DMS153 treated with DMSO at 0.1 percent for 48 hours (cell line): ENCODE measurements around the gene METTL18.

Experiments
- DNase-seq: peaks from one replicate; lab custom pipeline; 2025; ENCODE audit not compliant: unreplicated experiment; lab: John Stamatoyannopoulos, UW

The METTL18 gene

DNA sequence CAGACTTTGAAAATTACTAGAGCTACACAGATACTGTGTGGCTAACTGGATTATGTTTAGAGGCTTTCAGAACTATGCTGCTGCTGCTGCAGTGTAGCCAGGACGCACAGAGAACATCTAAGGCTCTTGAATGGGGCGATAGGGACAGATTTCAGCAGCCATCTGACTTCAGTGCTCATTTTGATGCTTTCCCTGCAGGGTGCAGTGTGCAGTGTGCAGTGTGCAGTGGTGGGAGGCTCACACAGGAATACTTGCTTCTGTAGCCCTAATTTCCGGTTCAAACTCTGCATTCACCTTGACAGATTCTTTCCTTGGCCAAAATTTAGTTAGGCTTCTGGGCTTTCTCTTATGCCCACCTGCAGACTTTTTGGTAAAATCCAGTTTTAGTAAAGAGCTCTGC, 7.7 kb downstream of the METTL18 start:
- DNase-seq: no peak

DNA sequence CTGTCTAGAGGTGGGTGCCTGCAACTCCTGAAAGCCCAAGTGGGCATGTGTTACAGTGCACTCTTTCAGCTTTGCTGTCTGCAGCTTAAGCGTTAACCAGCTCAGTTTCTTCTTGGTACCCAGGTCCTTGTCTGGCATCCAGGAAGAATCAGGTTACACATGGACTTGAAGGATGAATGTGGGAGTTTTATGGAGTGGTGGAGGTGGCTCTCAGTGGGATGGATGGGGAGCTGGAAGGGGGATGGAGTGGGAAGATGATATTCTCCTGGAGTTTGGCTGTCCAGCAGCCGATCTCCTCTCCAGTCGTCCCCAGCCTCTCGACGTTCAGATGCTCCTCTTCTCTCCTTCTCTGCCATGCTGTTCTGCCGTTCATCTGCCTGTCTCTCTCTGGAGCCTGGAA, 9.4 kb downstream of the METTL18 start:
- no peak for DNase-seq

DNA sequence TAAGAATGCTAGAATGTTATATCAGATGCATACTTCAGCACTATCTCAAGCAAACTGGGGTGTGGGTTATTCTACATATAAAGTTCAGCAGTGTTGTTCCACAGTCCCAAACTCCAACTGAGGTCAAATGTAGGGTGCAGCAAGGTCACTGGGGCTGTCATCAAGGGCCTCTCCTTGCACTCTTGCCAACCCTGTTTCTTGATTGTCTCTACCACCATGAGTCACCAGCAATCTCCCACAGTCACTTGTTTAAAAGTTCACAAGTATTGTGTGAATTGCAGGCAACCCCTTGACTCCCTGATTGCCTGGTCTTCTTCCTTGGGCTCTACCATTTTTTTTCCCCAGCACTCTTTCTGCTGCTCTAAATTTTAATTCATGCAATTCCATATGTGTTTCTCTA, 10.6 kb downstream of the METTL18 start:
- DNase-seq: no peak

DNA sequence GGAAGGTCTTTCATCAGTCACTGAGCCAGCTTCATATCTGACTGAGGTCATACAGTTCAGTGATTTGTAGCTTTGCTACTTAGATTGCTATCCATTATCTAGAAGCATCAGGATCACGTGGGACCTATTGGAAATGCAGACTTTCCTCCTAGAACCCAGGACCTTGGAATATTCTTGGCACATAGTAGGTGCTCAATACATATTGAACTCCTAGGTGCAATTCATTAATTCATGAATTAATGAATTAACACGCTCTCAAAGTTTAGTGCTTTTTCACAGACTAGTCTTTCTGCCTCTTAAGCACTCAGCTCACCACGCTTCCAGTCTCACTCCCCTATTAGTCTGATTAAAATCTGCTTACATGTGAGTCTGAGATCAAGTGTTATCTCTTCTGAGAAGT, 12.1 kb downstream of the METTL18 start:
- no peak for DNase-seq

DNA sequence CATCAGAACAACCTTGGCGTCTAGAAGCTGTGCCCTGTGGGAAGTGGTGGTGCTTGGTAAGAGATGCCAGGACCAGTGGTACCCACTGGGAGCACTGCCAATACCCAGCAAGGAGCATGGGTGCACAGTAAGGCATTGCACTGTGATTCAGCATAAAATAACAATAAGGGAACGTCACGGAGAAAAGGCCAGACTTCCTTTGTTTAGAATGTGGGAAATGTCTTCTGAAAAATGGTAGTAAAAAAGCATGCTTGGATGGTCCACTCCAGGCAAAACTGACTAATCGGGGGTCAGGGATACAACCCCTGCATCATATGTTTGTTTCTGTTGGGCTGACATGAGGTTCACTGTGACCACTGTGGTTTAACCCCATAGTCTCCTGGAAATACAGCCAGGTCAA, 14.7 kb downstream of the METTL18 start:
- DNase-seq: no peak

DNA sequence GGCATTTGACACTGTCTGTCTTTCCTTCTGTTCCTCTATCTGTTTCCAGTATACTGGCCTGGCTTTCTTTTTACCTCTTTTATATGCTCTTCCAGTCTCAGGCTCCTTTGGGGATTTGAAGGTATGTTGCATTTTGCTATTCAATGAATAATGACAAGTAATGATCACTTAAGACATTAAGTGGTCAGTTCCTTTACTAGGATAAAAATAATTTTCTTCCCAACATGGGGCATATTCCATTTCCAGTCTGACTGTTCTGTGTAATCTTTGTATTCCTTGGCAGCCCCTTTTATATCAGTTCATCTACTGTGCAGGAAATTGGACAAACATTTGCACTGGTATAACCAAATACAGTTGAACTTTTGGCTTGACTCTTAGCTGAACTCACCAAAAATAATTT, 15.6 kb downstream of the METTL18 start:
- no peak for DNase-seq

DNA sequence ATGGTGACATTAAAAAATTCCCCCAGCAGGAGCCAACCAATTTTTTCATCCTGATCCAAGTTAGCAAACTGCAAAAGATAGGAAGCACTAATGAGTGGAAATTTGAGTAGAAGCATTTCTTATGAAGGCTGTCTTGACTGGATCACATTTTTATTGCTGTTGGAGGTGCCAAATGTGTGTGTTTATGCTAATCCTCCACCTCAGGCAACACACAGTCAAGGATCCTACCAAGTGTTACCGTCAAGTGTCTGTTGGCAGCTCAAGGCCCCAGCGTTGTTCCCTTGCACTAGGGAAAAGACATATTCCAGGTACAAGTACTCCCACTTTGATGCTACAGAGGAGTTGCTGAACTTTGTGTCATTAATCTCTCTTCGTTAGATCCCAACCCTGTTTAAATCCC, 18.3 kb downstream of the METTL18 start:
- no peak for DNase-seq

DNA sequence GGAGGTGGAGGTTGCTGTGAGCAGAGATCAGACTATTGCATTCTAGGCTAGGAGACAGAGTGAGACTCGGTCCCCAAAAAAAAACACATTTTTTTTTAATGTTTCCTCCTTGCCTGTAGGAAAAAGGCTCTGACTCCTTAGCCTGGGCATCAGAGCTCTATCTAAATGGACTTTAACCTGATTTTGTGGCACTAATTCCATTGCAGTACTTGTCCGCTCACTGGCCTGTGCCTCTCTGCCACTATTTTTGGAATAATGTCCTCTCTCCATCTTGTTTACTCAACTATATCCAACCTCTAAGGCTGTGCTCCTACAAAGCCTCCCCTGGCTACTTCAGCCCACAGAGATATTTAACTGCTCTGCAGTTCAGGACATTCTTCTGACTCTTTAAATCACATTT, 26.5 kb downstream of the METTL18 start:
- DNase-seq: no peak

DNA sequence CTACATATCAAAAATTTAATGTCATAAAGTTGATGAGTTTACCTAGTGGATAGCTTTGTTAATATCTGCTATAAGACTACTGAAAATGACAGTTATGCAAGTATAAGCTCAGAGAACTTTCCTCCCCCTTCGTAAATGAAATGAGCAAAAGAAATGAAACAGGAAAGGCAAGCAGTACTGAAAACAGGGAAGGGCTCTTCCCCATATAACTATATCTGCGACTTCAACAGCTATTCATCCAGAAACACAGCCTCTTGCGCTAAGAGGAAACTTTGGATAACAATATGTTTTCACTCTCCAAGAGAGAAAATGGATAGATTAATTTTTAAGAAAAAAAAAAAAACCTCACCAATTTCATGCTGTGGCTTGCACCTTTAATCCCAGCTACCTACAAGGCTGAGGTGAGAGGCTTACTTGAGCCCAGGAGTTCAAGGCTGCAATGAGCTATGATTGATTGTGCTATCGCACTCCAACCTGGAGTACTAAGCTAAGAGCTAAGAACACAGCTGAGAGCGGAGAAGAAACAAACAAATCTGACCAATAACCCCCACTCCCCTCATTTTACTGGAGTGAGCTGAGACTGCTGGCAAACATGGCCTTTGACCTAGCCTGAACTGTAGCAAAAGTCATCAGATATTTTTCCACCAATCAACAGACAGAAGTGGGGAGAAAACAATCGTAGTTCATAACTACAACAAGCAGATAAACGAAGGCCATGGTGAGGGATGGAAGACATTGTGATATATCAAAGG, 29.0 kb downstream of the METTL18 start:
- no peak for DNase-seq

DNA sequence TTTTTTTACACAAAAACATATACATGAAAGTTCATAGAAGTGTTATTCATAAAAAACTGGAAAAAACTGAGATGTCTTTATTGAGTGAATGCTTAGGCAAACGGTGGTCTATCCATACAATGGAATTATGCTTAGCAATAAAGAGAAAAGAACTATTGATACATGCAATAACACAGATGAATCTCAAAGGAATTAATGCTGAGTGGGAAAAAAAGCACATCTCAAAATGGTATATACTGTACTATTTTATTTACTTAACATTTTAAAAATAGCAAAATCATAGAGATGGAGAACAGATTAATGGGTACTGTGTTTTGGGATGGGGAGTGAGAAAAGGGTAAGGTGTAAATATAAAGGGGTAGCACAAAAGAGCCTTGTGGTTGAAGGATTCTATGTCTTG, 29.8 kb downstream of the METTL18 start:
- no peak for DNase-seq

DNA sequence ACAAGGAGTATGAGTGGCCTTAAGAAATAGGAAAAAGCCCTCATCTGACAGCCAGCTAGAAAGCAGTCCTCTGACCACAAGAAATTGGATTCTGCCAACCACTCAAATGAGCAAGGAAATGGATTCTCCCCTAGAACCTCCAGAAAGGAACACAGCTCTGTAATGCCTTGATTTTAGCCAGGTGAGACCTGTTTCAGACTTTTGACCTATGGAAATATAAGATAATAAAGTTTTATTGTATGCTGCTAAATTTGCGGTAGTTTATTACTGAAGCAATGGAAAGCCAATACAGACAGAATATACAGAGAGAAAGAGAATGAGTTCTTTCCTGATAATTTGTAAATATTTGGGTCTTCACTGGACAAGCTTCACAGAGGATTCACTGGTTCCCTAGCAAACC, 32.0 kb downstream of the METTL18 start:
- DNase-seq: no peak

DNA sequence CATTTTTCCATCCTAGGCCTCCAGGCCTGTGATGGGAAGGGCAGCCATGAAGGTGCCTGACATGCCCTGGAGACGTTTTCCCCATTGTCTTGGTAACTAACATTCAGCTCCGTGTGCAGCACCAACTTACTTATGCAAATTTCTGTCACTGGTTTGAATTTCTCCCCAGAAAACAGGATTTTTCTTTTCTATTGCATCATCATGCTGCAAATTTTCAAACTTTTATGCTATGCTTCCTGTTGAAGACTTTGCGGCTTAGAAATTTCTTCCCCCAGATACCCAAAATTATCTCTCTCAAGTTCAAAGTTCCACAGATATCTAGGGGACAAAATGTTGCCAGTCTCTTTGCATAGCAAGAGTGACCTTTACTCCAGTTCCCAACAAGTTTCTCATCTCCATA, 35.7 kb downstream of the METTL18 start:
- no peak for DNase-seq

DNA sequence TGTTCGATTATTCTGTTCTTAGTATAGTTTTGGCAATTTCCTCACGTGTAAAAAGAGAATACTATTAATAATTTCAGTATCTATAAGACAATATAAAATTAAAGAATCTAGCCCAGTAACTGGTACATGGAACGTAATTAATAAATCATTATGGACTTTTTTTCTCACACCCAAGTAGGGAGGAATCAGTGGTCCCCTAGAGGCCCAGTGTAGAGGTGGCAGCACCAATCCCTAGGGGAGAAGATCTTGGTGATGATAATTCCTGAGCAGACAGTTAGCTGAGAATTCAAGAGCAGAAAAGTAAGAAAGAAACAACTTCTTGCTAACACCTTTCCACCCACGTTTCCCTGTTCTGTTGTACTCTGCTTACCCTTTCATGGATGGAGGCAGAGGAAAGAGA, 41.2 kb downstream of the METTL18 start:
- no peak for DNase-seq

DNA sequence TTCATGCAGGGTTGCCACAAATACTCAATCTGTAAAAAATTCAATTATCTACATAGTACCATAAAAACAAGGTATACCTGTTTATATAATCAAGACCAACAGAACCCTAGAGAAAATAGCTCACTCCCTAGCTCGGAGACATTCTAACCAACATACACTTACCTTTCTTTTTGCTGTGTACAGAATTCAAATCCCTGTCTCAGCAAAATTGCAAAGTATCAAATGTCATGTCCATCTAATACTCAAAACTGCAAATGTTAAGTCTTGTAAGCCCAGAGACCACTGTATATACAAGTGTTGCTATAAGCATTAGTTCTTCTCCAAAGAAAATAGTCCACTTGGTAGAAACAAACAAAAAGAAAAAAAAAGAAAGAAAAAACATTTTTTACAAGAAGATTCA, 44.7 kb downstream of the METTL18 start:
- DNase-seq: no peak

DNA sequence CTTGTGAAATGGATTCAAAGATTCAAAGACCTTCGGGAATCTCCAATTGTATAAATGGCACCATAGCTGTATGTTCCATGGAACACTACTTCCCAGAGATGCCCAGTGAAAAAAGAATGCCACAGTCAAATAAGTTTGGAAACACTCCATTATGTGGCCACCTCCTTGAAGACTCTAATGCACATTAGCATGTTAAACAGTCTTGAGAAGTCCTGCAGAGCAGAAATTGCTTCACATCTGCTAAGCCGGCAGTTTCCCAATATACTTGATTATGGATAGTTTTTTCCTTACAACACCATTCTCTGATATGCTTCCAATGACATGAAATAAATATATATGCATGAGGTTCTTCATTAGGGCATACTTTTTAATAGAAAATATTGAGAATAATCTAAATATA, 48.2 kb downstream of the METTL18 start:
- no peak for DNase-seq

DNA sequence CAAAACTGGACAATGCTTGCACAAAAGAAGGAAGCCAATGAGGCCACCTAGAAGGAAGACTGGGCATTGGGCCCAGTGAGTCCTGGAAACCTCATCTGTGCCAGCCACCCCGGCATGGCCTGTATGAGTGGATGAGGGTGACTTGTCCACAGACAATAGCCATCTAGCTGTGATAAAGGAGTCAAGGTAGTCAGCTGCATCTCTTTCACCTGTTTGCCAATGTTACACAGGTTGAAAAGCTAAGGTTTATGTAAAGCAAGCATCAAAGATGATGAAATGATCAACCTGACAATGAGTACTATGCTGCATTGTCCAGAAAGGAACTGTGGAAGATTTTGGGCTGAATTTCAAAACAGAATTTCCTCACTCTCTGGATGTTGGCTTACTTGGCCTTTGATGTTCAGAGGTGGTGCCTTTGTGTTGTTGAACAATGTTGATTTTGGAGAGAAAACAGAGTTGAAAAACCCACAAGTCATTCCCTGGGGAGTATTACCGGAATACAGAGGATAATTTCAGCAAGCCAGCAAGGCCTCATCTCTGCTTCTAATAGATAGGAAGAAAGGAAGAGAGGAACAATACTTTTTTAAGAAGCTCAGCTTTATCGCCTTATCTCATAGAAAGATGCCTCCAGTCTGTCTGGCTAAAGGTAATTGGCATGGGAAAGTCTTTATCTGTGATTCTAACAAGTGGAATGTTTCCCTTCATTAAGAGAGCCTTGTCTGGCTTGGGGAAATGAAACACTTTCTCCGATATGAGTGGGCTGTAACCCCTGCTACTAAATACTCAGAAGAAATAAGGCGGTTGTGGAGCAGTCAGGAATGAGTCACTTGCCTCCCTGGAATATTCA, 49.5 kb downstream of the METTL18 start:
- no peak for DNase-seq
